ENCODE measurements around the gene SEC22B.
"Not testable (repeated sequence)": the region's sequence is repeated elsewhere in the genome, so short reads cannot be mapped to it uniquely, and the experiment has no call there.

- TF ChIP-seq, protein P1, sequence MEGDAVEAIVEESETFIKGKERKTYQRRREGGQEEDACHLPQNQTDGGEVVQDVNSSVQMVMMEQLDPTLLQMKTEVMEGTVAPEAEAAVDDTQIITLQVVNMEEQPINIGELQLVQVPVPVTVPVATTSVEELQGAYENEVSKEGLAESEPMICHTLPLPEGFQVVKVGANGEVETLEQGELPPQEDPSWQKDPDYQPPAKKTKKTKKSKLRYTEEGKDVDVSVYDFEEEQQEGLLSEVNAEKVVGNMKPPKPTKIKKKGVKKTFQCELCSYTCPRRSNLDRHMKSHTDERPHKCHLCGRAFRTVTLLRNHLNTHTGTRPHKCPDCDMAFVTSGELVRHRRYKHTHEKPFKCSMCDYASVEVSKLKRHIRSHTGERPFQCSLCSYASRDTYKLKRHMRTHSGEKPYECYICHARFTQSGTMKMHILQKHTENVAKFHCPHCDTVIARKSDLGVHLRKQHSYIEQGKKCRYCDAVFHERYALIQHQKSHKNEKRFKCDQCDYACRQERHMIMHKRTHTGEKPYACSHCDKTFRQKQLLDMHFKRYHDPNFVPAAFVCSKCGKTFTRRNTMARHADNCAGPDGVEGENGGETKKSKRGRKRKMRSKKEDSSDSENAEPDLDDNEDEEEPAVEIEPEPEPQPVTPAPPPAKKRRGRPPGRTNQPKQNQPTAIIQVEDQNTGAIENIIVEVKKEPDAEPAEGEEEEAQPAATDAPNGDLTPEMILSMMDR (IDR thresholded peaks at IDR 0.05), result not testable (repeated sequence)
- not testable (repeated sequence) for TF ChIP-seq ZFX (IDR thresholded peaks at IDR 0.05; ENCODE audit: borderline replicate concordance)
Measured at GRCh38 chr1:120105288-120105687, 71.0 kb downstream of the SEC22B start.

Data from 22Rv1 (cell line).